Right renal pelvis (tissue), 4 donors: ENCODE measurements around the gene TLE1. TPM values are rescaled to one million over a fixed set of nuclear protein-coding genes. Genes with fewer than 3 reads are reported as not detected.
A peak's percentile ranks its signal among the peaks of the same experiment; 100 is the strongest.
"Not testable (repeated sequence)": the region's sequence is repeated elsewhere in the genome, so short reads cannot be mapped to it uniquely, and the experiment has no call there.

Experiments
- DNase-seq, 4 donors: peaks; one replicate each; pipeline ENCODE4 v3.0.0-alpha.2; 2013; ENCODE audit warnings: low read depth in 4 of 4, low spot score in 3 of 4, missing footprints in 1 of 4
- polyA plus RNA-seq, 4 donors: library from polyadenylated mRNA; unstranded; fragments of 120-200 nt; gene quantifications; one replicate each; pipeline ENCODE4 v1.2.1, GENCODE V29; 2013; ENCODE audit not compliant: insufficient read length in 4 of 4

TLE1 gene
- polyA plus RNA-seq, 4 donors: 65.1 to 75.4 (median 71.6) TPM

- no peak for DNase-seq
Observed at GRCh38 chr9:81626511-81626910, 62.8 kb downstream of the TLE1 start.

- no peak for DNase-seq
Observed at GRCh38 chr9:81625969-81626368, 63.4 kb downstream of the TLE1 start.

- no peak for DNase-seq
Observed at GRCh38 chr9:81623778-81624177, 65.6 kb downstream of the TLE1 start.

GRCh38 chr9:81622471-81623255, 66.7 kb downstream of the TLE1 start:
- DNase-seq: no peak

- no peak for DNase-seq
Observed at GRCh38 chr9:81621785-81622259, 67.5 kb downstream of the TLE1 start.

GRCh38 chr9:81621118-81621517, 68.2 kb downstream of the TLE1 start:
- DNase-seq: no peak

- DNase-seq: no peak
Observed at GRCh38 chr9:81620002-81620390, 69.4 kb downstream of the TLE1 start.

- no peak for DNase-seq
Observed at GRCh38 chr9:81619353-81620001, 69.9 kb downstream of the TLE1 start.

- no peak for DNase-seq
Observed at GRCh38 chr9:81618923-81619322, 70.4 kb downstream of the TLE1 start.

- no peak for DNase-seq
Observed at GRCh38 chr9:81616141-81616540, 73.2 kb downstream of the TLE1 start.

- no peak for DNase-seq
Observed at GRCh38 chr9:81614335-81614734, 75.0 kb downstream of the TLE1 start.

GRCh38 chr9:81613002-81613812, 76.1 kb downstream of the TLE1 start:
- peak; percentile 65 to 74 (median 69) for DNase-seq

GRCh38 chr9:81611664-81612063, 77.7 kb downstream of the TLE1 start:
- no peak for DNase-seq

- DNase-seq: no peak
Observed at GRCh38 chr9:81610740-81611107, 78.6 kb downstream of the TLE1 start.

GRCh38 chr9:81609782-81610739, 79.3 kb downstream of the TLE1 start:
- DNase-seq: no peak

GRCh38 chr9:81608289-81608657, 81.1 kb downstream of the TLE1 start:
- DNase-seq: no peak

- no peak for DNase-seq
Observed at GRCh38 chr9:81607593-81608288, 81.6 kb downstream of the TLE1 start.

GRCh38 chr9:81606261-81606660, 83.1 kb downstream of the TLE1 start:
- DNase-seq: not testable (repeated sequence)

- DNase-seq: no peak
Observed at GRCh38 chr9:81605170-81605670, 84.1 kb downstream of the TLE1 start.
